Measurements from ENCODE around the gene AMFR.

Gene AMFR

GRCh38 chr16:56355786-56356275 is 69.5 kb downstream of the AMFR start:
- no peak for TF ChIP-seq CTCF (IDR thresholded peaks at IDR 0.05; ENCODE audit: insufficient read depth, missing control alignments)
- FAIRE-seq, result no peak
- DNase-seq (ENCODE audit: insufficient read length, low spot score), result no peak

- no peak for FAIRE-seq
- no peak for TF ChIP-seq CTCF (IDR thresholded peaks at IDR 0.05; ENCODE audit: insufficient read depth, missing control alignments)
- no peak for DNase-seq (ENCODE audit: insufficient read length, low spot score)
Observed at GRCh38 chr16:56355221-56355620, 70.1 kb downstream of the AMFR start.

- DNase-seq (ENCODE audit: insufficient read length, low spot score), result no peak
- TF ChIP-seq CTCF (IDR thresholded peaks at IDR 0.05; ENCODE audit: insufficient read depth, missing control alignments), result no peak
- no peak for FAIRE-seq
Observed at GRCh38 chr16:56354746-56355145, 70.6 kb downstream of the AMFR start.

GRCh38 chr16:56354016-56354415 is 71.3 kb downstream of the AMFR start:
- DNase-seq (ENCODE audit: insufficient read length, low spot score) (no peak), FAIRE-seq (no peak)
- no peak for TF ChIP-seq CTCF (IDR thresholded peaks at IDR 0.05; ENCODE audit: insufficient read depth, missing control alignments)

- TF ChIP-seq CTCF (IDR thresholded peaks at IDR 0.05; ENCODE audit: insufficient read depth, missing control alignments), result no peak
- FAIRE-seq, result no peak
- DNase-seq (ENCODE audit: insufficient read length, low spot score), result no peak
Observed at GRCh38 chr16:56353054-56353921, 72.1 kb downstream of the AMFR start.

- TF ChIP-seq CTCF (IDR thresholded peaks at IDR 0.05; ENCODE audit: insufficient read depth, missing control alignments), result no peak
- DNase-seq (ENCODE audit: insufficient read length, low spot score), result no peak
- no peak for FAIRE-seq
Observed at GRCh38 chr16:56352351-56353053, 72.8 kb downstream of the AMFR start.
